K562 (cell line): ENCODE measurements around the gene DNASE1L2. TPM values are rescaled to one million over a fixed set of nuclear protein-coding genes. Genes with fewer than 3 reads are reported as not detected.

Source experiments
- AFF4 ChIP-seq: sonication (generic); formaldehyde crosslinking; IDR thresholded peaks from 2 replicates; pipeline ENCODE4 v1.8.0; 2023; ENCODE audit warnings: mild to moderate bottlenecking, missing genetic modification reagents
- ARID2 ChIP-seq: fragments of 450-650 bp; IDR thresholded peaks from 2 replicates; pipeline ENCODE4 v1.6.1; 2017; ENCODE audit warnings: antibody characterized with exemption, mild to moderate bottlenecking
- ATF6 ChIP-seq: sonication (generic); formaldehyde crosslinking; IDR thresholded peaks from 2 replicates; pipeline ENCODE4 v1.4.0; 2020; ENCODE audit warnings: mild to moderate bottlenecking, missing genetic modification reagents
- BACH1 ChIP-seq: fragments of 200-800 bp; sonication (Bioruptor generic); IDR thresholded peaks from 2 replicates; pipeline ENCODE4 v1.6.1; 2016; ENCODE audit warnings: missing genetic modification characterization, missing compliant biosample characterization
- BHLHE40 ChIP-seq: IDR thresholded peaks from 2 replicates; pipeline ENCODE4 v1.6.1; 2011; ENCODE audit warnings: low read length, improper control_type of control experiment
- FOXJ3 ChIP-seq: sonication (generic); formaldehyde crosslinking; IDR thresholded peaks from 2 replicates; pipeline ENCODE4 v1.4.0; 2020; ENCODE audit warnings: mild to moderate bottlenecking, missing genetic modification reagents
- HMG20B ChIP-seq: fragments of 250-450 bp; sonication (Bioruptor Pico); IDR thresholded peaks from 2 replicates; pipeline ENCODE4 v1.5.0; 2021; ENCODE audit warnings: mild to moderate bottlenecking
- HNRNPLL ChIP-seq: fragments of 200-400 bp; formaldehyde crosslinking; IDR thresholded peaks from 2 replicates; pipeline ENCODE4 v1.6.1; 2017; ENCODE audit warnings: low read length, low read depth, mild to moderate bottlenecking; ENCODE audit not compliant: poor library complexity, severe bottlenecking
- HNRNPUL1 ChIP-seq: fragments of 200-400 bp; formaldehyde crosslinking; IDR thresholded peaks from 2 replicates; pipeline ENCODE4 v1.6.1; 2017; ENCODE audit warnings: low read length
- IRF9 ChIP-seq: fragments of 450-650 bp; IDR thresholded peaks from 2 replicates; pipeline ENCODE4 v1.6.1; 2016; ENCODE audit warnings: missing biosample characterization, missing genetic modification characterization
- KLF16 ChIP-seq: IDR thresholded peaks from 2 replicates; pipeline ENCODE4 v1.6.1; 2016; ENCODE audit warnings: antibody characterized with exemption
- POLR3A ChIP-seq: IDR thresholded peaks from 2 replicates; pipeline ENCODE4 v1.6.1; 2011; ENCODE audit warnings: borderline replicate concordance, mild to moderate bottlenecking, moderate library complexity; ENCODE audit not compliant: insufficient read length, insufficient read depth; ENCODE audit errors: extremely low read depth
- SREBF2 ChIP-seq: sonication (generic); formaldehyde crosslinking; IDR thresholded peaks from 2 replicates; pipeline ENCODE4 v1.4.0; 2020; ENCODE audit warnings: mild to moderate bottlenecking, missing genetic modification reagents
- ZNF316 ChIP-seq: fragments of 450-650 bp; IDR thresholded peaks from 2 replicates; pipeline ENCODE4 v1.6.1; 2016
- ZNF408 ChIP-seq: fragments of 250-450 bp; sonication (Bioruptor Pico); IDR thresholded peaks from 2 replicates; pipeline ENCODE4 v1.4.0; 2020; ENCODE audit warnings: low read depth, mild to moderate bottlenecking, moderate library complexity
- ZNF609 ChIP-seq: sonication (generic); formaldehyde crosslinking; IDR thresholded peaks from 2 replicates; pipeline ENCODE4 v1.8.1; 2023; ENCODE audit warnings: missing genetic modification reagents, mild to moderate bottlenecking, borderline replicate concordance
- polyA plus RNA-seq, 8 experiments: library from polyadenylated mRNA; depleted of rRNA in 4 of 8; stranded (reverse) in 5 of 8; unstranded in 3 of 8; fragments of >200 nt; fragmentation: Nextera tagmentation in 2 of 8; fragmentation: Illumina TruSeq in 1 of 8; extraction: Ambion mirVana in 2 of 8; extraction: Trizol in 1 of 8; gene quantifications; 2 replicates each; pipeline versions ENCODE4 v1.2.1 to v1.2.3, GENCODE V29; 2011 to 2014; ENCODE audit warnings: inconsistent platforms in 1 of 8, missing spikeins in 1 of 8
- total RNA-seq, 7 experiments: library from RNA; depleted of rRNA in 6 of 7; stranded (reverse); fragments of >200 nt in 6 of 7; fragmentation: Illumina TruSeq in 2 of 7; extraction: Trizol in 2 of 7; gene quantifications; 2 replicates each; pipeline versions ENCODE4 v1.2.1 to v1.2.3, GENCODE V29; 2011 to 2021; ENCODE audit warnings: low replicate concordance in 1 of 7

Gene DNASE1L2
- total and polyA plus RNA-seq, 9 of the 15 experiments (the other 6 are each of a cell fraction or from before 2014, with no cell fraction given), result 0.08 to 2.7 (median 1.7) TPM; not detected in 1

- 0 out of 2 replicates have a peak, but pooled peaks have one; percentile 25 for TF ChIP-seq IRF9 (tag)
- no peak for TF ChIP-seq SREBF2
- no peak for TF ChIP-seq POLR3A
- TF ChIP-seq HNRNPUL1, result no peak
- TF ChIP-seq KLF16, result no peak
- TF ChIP-seq ZNF316, result 0 out of 2 replicates have a peak, but pooled peaks have one; percentile 29
- no peak for TF ChIP-seq ZNF408 (CRISPR knock-in tag)
- no peak for TF ChIP-seq FOXJ3 (CRISPR knock-in tag)
- TF ChIP-seq HMG20B (CRISPR knock-in tag), result no peak
- no peak for TF ChIP-seq AFF4 (CRISPR knock-in tag)
- TF ChIP-seq ZNF609, result 0 out of 2 replicates have a peak, but pooled peaks have one; percentile 46
- no peak for TF ChIP-seq ARID2
- TF ChIP-seq BHLHE40, result 0 out of 2 replicates have a peak, but pooled peaks have one; percentile 2
- no peak; the same call in 1 of the 2 replicates for TF ChIP-seq ATF6 (CRISPR knock-in tag)
- TF ChIP-seq BACH1, result no peak
- peak; percentile 52 for TF ChIP-seq HNRNPLL
Measured at GRCh38 chr16:2267913-2268666, 31.8 kb downstream of the DNASE1L2 start, which contains the start of gene RNPS1 (continued).
